GM12878 (cell line): ENCODE measurements around the gene ERC2.

ENCODE experiments used
- BHLHE40 ChIP-seq, 2 experiments: fragments of 450-650 bp in 1 of 2; IDR thresholded peaks; 2 replicates each; pipeline ENCODE4 v1.6.1; 2011 to 2017; ENCODE audit warnings: low read depth in 2 of 2, borderline replicate concordance in 1 of 2, improper control_type of control experiment in 1 of 2, low read length in 1 of 2, mild to moderate bottlenecking in 1 of 2
- EP300 ChIP-seq, 2 experiments: fragments of 150-350 bp in 1 of 2; IDR thresholded peaks; 2 replicates each; pipeline ENCODE4 v1.6.1; 2011 to 2012; ENCODE audit warnings: low read depth in 2 of 2, low read length in 2 of 2, borderline replicate concordance in 1 of 2, improper control_type of control experiment in 1 of 2, inconsistent platforms in 1 of 2; ENCODE audit not compliant: control insufficient read depth in 1 of 2
- EZH2 ChIP-seq: IDR thresholded peaks from 2 replicates; pipeline ENCODE4 v1.6.1; 2012; ENCODE audit warnings: low read depth, mild to moderate bottlenecking, control low read depth, inconsistent platforms, low read length, borderline replicate concordance; ENCODE audit not compliant: control insufficient read depth
- NFYB ChIP-seq: IDR thresholded peaks from 2 replicates; pipeline ENCODE4 v1.6.1; 2011; ENCODE audit warnings: low read depth, mild to moderate bottlenecking, low read length, improper control_type of control experiment, moderate library complexity; ENCODE audit not compliant: insufficient read depth
- PAX8 ChIP-seq: fragments of 450-650 bp; IDR thresholded peaks from 2 replicates; pipeline ENCODE4 v1.6.1; 2017; ENCODE audit warnings: mild to moderate bottlenecking, moderate library complexity
- POLR2AphosphoS5 ChIP-seq: IDR thresholded peaks from 2 replicates; pipeline ENCODE4 v1.6.1; 2011; ENCODE audit warnings: mild to moderate bottlenecking, low read length, inconsistent platforms
- SREBF1 ChIP-seq: IDR thresholded peaks from 2 replicates; pipeline ENCODE4 v1.6.1; 2012; ENCODE audit warnings: mild to moderate bottlenecking, low read length
- TAF1 ChIP-seq: IDR thresholded peaks from 2 replicates; pipeline ENCODE4 v1.6.1; 2011; ENCODE audit warnings: mild to moderate bottlenecking, low read depth, low read length, borderline replicate concordance
- YY1 ChIP-seq: IDR thresholded peaks from 2 replicates; pipeline ENCODE4 v1.6.1; 2011; ENCODE audit warnings: low read depth, mild to moderate bottlenecking, low read length
- TF ChIP-seq, protein P1 (sequence below): IDR thresholded peaks from 2 replicates; pipeline ENCODE4 v1.6.1; 2012; ENCODE audit warnings: low read depth, low read length, improper control_type of control experiment
- TF ChIP-seq, protein P2 (sequence below), 3 experiments: IDR thresholded peaks in 2 of 3; conservative IDR thresholded peaks in 1 of 3; 2 replicates each; pipeline ENCODE4 v1.5.1; 2011; ENCODE audit warnings: low read depth in 3 of 3, low read length in 3 of 3, mild to moderate bottlenecking in 3 of 3, control low read depth in 2 of 3, moderate library complexity in 2 of 3, inconsistent platforms in 1 of 3, mixed read lengths in 1 of 3; ENCODE audit not compliant: control insufficient read depth in 2 of 3, insufficient read depth in 1 of 3; ENCODE audit errors: extremely low read depth in 1 of 3

DNA sequence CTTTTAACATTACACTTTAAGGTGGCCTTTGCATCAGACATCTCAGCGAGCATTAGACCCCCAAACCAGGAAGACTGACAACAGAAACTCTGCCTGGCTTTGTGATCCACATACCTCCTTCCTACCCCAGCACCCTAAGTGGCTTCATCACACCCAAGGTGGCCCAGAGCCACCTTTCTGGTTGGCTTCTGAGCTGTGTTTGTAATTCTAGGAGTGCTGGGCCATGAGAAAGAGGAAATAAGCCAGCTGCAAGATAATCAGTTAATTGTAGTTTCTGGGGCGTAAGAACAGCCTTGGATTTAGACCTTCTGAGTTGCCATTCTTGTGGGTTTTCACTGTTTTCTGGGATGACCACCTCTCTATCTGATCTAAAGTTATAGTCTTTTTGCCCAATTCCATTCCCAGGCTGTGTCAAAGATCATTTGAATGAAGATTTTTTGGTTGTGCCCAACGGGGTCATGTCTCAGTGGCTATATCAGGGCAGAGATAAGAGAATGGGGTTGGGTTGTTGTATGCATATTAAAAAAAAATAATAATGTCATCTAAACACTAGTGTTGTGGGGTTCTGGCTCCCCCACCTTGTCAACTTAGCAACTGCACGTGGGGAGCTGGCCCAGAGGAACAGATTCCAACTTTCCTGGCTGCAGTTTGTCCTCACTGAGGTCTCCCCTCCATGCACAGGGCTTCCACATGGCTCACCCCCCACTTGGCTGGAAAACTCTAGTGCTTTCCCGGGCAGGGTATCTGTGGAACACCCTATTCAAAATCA lies 746.4 kb downstream of the ERC2 start:
- TF ChIP-seq EZH2 (no peak), YY1 (no peak), SREBF1 (no peak), BHLHE40 (IDR thresholded peaks at IDR 0.05; ENCODE audit: borderline replicate concordance in 1 of 2, low read depth in 2 of 2, low read length in 1 of 2) (no peak), TAF1 (no peak), EP300 (IDR thresholded peaks at IDR 0.05; ENCODE audit: borderline replicate concordance in 1 of 2, control insufficient read depth in 1 of 2, low read depth in 2 of 2, low read length in 2 of 2) (no peak), POLR2AphosphoS5 (no peak), PAX8 (no peak), NFYB (no peak)
- TF ChIP-seq, protein P1, sequence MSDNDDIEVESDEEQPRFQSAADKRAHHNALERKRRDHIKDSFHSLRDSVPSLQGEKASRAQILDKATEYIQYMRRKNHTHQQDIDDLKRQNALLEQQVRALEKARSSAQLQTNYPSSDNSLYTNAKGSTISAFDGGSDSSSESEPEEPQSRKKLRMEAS = no peak
- TF ChIP-seq, protein P2, sequence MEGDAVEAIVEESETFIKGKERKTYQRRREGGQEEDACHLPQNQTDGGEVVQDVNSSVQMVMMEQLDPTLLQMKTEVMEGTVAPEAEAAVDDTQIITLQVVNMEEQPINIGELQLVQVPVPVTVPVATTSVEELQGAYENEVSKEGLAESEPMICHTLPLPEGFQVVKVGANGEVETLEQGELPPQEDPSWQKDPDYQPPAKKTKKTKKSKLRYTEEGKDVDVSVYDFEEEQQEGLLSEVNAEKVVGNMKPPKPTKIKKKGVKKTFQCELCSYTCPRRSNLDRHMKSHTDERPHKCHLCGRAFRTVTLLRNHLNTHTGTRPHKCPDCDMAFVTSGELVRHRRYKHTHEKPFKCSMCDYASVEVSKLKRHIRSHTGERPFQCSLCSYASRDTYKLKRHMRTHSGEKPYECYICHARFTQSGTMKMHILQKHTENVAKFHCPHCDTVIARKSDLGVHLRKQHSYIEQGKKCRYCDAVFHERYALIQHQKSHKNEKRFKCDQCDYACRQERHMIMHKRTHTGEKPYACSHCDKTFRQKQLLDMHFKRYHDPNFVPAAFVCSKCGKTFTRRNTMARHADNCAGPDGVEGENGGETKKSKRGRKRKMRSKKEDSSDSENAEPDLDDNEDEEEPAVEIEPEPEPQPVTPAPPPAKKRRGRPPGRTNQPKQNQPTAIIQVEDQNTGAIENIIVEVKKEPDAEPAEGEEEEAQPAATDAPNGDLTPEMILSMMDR (IDR thresholded peaks at IDR 0.05 in 2 of 3, conservative IDR thresholded peaks at IDR 0.05 in 1 of 3; ENCODE audit: control insufficient read depth in 2 of 3, extremely low read depth in 1 of 3, insufficient read depth in 1 of 3, low read depth in 3 of 3, low read length in 3 of 3) = peak; percentile 57 to 71 (median 65)
